BE2C (cell line): ENCODE data around the gene PDZD4.
A peak's percentile ranks its signal among the peaks of the same experiment; 100 is the strongest.

Source experiments
- DNase-seq: peaks from one replicate; pipeline ENCODE4 v3.0.0-alpha.2; 2020
- H3K27me3 ChIP-seq: fragments of 250-450 bp; sonication (Bioruptor Pico); 2 replicates; pipeline ENCODE4 v1.5.1; 2020; ENCODE audit warnings: mild to moderate bottlenecking
- H3K36me3 ChIP-seq: fragments of 250-450 bp; sonication (Bioruptor Pico); 2 replicates; pipeline ENCODE4 v1.5.1; 2020; ENCODE audit warnings: mild to moderate bottlenecking
- H3K4me1 ChIP-seq: fragments of 250-450 bp; sonication (Bioruptor Pico); 2 replicates; pipeline ENCODE4 v1.5.1; 2020
- H3K4me3 ChIP-seq: 2 replicates; pipeline ENCODE4 v1.5.1; 2011; ENCODE audit warnings: low read depth, low read length
- H3K9me3 ChIP-seq: fragments of 250-450 bp; sonication (Bioruptor Pico); 2 replicates; pipeline ENCODE4 v1.5.1; 2020
- TF ChIP-seq, protein P1 (sequence below): IDR thresholded peaks from 2 replicates; pipeline ENCODE4 v1.5.1; 2012; ENCODE audit warnings: mild to moderate bottlenecking, low read depth, low read length

Gene PDZD4

DNA sequence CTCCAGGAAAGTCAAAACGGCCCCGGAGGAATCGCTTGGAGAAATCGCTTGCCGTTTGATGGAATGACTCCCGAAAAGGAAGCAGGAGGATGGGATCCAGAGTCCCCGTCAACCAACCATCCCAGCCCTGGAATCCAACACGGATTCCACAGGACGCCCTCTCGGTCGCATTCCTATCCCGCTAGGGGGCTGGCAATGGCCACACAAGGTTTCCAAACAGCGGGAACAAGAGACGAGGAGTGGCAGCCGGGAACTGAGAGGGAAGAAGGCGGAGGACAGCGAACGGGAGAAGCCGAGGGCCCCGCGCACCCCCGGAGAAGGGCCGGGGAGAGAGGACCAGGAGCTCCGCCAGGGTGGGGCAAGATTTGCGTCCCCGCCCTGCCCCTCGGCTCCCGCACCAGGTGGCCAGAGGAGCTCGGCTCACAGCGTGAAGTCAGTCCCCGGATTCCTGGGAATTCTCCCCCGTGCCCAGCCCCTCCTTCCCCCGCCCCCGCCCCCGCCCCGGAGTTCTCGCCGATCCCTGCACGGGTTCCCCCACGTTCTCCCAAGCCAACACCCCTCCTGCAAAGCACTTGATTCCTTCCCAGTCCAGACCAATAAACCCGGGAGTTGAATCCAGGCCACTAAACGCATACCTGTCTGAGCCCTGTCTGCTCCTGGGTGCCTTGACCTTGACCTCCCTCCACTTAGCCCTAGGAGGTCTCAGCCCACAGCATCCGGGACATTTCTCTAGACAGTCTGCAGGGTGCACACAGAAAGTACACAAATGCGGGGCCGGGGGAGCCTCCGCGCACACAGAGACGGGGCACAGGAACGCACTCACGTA, 1.4 kb downstream of the PDZD4 start:
- peak overlapping the region; percentile 63 for H3K4me3 ChIP-seq

DNA sequence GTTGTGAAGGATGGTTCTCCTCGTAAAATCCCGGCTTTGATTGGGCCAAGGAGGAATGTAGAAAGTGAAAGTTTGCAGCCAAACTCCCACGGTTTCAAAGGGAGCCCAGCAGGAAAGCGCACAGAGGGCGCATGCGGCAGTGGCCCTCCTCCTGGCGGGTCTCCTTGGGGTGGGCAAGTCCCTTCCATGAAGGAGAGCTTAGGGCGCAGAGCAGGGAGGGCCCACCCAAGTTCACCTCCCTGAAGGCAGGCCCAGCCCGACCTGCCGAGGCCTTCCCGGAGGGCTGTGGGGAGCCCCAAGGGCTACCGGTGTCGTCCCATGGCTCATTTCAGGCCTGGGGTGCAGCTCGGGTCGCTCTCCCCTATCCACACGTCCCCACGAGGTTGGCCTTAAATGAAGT, 2.0 kb downstream of the PDZD4 start:
- TF ChIP-seq, protein P1, sequence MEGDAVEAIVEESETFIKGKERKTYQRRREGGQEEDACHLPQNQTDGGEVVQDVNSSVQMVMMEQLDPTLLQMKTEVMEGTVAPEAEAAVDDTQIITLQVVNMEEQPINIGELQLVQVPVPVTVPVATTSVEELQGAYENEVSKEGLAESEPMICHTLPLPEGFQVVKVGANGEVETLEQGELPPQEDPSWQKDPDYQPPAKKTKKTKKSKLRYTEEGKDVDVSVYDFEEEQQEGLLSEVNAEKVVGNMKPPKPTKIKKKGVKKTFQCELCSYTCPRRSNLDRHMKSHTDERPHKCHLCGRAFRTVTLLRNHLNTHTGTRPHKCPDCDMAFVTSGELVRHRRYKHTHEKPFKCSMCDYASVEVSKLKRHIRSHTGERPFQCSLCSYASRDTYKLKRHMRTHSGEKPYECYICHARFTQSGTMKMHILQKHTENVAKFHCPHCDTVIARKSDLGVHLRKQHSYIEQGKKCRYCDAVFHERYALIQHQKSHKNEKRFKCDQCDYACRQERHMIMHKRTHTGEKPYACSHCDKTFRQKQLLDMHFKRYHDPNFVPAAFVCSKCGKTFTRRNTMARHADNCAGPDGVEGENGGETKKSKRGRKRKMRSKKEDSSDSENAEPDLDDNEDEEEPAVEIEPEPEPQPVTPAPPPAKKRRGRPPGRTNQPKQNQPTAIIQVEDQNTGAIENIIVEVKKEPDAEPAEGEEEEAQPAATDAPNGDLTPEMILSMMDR: no peak
- DNase-seq: no peak
- peak overlapping the region; percentile 63 for H3K4me3 ChIP-seq
- H3K27me3 ChIP-seq: no peaks in the 10 kb centered on the region
- no peaks in the 10 kb centered on the region for H3K9me3 ChIP-seq
- no peaks in the 10 kb centered on the region for H3K36me3 ChIP-seq
- no peaks in the 10 kb centered on the region for H3K4me1 ChIP-seq

More for the DNA sequence above, 1.4 kb downstream of the PDZD4 start:
- Histone ChIP-seq H3K9me3 (no peaks in the 10 kb centered on the region), H3K36me3 (no peaks in the 10 kb centered on the region), H3K4me1 (no peaks in the 10 kb centered on the region), H3K27me3 (no peaks in the 10 kb centered on the region)
- TF ChIP-seq, protein P1: peak; percentile 29; the same call in 1 of the 2 replicates
- peak; percentile 38 for DNase-seq

DNA sequence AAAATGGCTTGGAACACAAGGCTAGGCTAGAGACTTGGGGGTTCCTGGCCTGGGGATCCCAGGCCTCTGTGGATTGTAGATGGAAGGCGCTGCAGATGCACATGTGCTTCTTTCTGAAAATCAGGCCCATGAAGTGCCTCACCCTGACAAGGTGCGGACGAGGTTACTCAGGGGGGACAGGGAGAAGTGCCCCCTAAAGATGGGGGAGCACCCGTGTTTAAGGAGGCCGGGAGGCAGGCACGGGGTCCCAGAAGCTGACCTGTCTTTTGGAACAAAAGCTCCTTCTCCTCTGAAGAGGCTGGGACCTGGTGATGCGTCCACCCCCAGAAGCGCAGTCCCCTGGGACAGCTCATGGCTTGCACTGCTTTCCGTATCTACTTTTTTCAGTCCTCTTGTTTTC, 2.4 kb downstream of the PDZD4 start:
- TF ChIP-seq, protein P1: no peak
- Histone ChIP-seq H3K4me1 (no peaks in the 10 kb centered on the region), H3K4me3 (no peak overlapping the region), H3K27me3 (no peaks in the 10 kb centered on the region), H3K9me3 (no peaks in the 10 kb centered on the region), H3K36me3 (no peaks in the 10 kb centered on the region)
- DNase-seq: no peak

DNA sequence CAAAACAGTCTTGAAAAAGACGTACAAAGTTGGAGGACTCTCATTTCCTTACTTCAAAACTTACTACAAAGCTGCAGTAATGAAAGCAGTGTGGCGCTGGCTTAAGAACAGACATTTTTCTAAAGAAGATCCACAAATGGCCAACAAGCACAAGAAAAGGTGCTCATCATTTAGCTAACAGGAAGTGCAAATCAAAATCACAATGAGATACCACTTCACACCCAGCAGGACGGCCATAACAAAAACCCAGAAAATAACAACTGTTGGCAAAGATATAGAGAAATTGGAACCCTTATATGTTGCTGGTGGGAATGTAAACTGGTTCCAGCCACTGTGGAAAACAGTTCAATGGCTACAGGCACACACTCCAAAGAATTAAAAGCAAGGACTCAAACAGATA, 3.3 kb downstream of the PDZD4 start:
- H3K9me3 ChIP-seq: no peaks in the 10 kb centered on the region

DNA sequence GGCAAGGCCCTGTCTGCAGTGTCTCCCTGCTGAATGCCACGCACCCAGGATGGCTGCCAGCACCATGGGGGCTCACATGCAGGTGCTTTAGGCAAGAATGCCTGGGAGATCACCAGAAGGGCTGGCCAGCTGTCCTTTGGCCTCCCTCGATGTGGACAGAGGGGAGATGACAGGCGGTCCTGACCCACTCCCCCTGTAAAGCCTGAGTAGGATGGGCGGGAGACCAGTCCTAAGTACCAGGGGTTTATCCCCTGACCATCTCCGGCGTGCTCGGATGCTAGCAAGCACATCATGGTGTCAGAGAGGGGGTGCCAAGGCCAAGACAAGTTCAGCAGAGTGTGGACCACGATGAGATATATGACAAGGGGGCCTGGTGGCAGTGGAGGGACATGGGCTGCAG, 5.3 kb downstream of the PDZD4 start:
- Histone ChIP-seq H3K4me1 (peaks cover 5% of the 10 kb centered on the region; the same call in 1 of the 2 replicates), H3K9me3 (no peaks in the 10 kb centered on the region), H3K4me3 (no peak overlapping the region), H3K36me3 (no peaks in the 10 kb centered on the region), H3K27me3 (no peaks in the 10 kb centered on the region)
- no peak for DNase-seq
- TF ChIP-seq, protein P1: no peak

More for the DNA sequence above, 3.3 kb downstream of the PDZD4 start:
- Histone ChIP-seq H3K36me3 (no peaks in the 10 kb centered on the region), H3K27me3 (no peaks in the 10 kb centered on the region), H3K4me3 (no peak overlapping the region), H3K4me1 (no peaks in the 10 kb centered on the region)
- TF ChIP-seq, protein P1: no peak
- no peak for DNase-seq

DNA sequence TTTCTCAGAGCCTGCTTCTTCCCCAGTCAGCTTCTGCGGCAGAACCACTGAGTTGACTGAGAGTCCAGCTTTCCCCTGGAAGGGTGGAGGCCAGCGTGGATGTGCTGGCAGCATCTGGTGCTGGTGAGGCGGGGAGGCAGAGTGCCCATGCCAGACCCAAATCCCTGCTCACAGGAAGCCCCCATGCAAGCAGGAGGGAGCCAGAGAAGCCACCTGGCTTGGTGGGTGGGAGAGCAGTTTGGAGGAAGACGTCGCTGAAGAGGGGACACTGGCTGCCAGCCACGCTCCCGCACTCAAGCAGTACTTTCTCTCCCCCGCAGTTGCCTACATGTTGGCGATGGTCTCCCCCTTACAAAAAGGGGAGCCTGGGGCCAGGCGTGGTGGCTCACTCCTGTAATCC, 6.0 kb downstream of the PDZD4 start:
- TF ChIP-seq, protein P1: no peak
- H3K9me3 ChIP-seq: no peaks in the 10 kb centered on the region

More for the DNA sequence above, 6.0 kb downstream of the PDZD4 start:
- DNase-seq: no peak
- Histone ChIP-seq H3K36me3 (no peaks in the 10 kb centered on the region), H3K4me3 (no peak overlapping the region), H3K4me1 (peaks cover 5% of the 10 kb centered on the region), H3K27me3 (no peaks in the 10 kb centered on the region)
